ENCODE measurements around the gene TECPR2.

The TECPR2 gene

GRCh38 chr14:102523569-102524450, 161.1 kb downstream of the TECPR2 start:
- TF ChIP-seq LEF1 (IDR thresholded peaks at IDR 0.05; ENCODE audit: borderline replicate concordance): no peak
- no peak for TF ChIP-seq SUZ12 (IDR thresholded peaks at IDR 0.05)
- no peak for TF ChIP-seq FOXK2 (IDR thresholded peaks at IDR 0.05)
- TF ChIP-seq ZNF384 (IDR thresholded peaks at IDR 0.05): no peak
- no peak for TF ChIP-seq ARNT (IDR thresholded peaks at IDR 0.05)
- TF ChIP-seq BHLHE40 (IDR thresholded peaks at IDR 0.05; ENCODE audit: borderline replicate concordance): no peak
- no peak for TF ChIP-seq CTBP1 (IDR thresholded peaks at IDR 0.05; ENCODE audit: borderline replicate concordance)
- TF ChIP-seq HDGF (IDR thresholded peaks at IDR 0.05; ENCODE audit: borderline replicate concordance): no peak
- ChIA-PET POLR2A (interaction anchor here (0.6 to 2.0 kb wide), 17 partner anchors 9 to 173 kb away, joined by 3 to 12 read pairs (median 4); no protein-coding TSS in a partner anchor), CTCF (interaction anchor here (1.1 to 2.5 kb wide), 9 partner anchors 8 to 171 kb away, joined by 3 to 7 read pairs (median 3); no protein-coding TSS in a partner anchor)

GRCh38 chr14:102524451-102525218, 161.9 kb downstream of the TECPR2 start:
- TF ChIP-seq TARDBP (IDR thresholded peaks at IDR 0.05) (no peak), SP1 (IDR thresholded peaks at IDR 0.05) (no peak), PKNOX1 (IDR thresholded peaks at IDR 0.05) (peak; percentile 91), SUZ12 (IDR thresholded peaks at IDR 0.05) (no peak), ZNF384 (IDR thresholded peaks at IDR 0.05) (no peak), ELF4 (IDR thresholded peaks at IDR 0.05) (no peak), L3MBTL2 (conservative IDR thresholded peaks at IDR 0.05) (peak; percentile 53), ARNT (IDR thresholded peaks at IDR 0.05) (no peak), LEF1 (IDR thresholded peaks at IDR 0.05; ENCODE audit: borderline replicate concordance) (no peak), FOXM1 (IDR thresholded peaks at IDR 0.05; ENCODE audit: borderline replicate concordance) (no peak), BHLHE40 (IDR thresholded peaks at IDR 0.05; ENCODE audit: borderline replicate concordance) (no peak), NFRKB (IDR thresholded peaks at IDR 0.05) (no peak)
- ChIA-PET POLR2A (interaction anchor here (0.6 to 2.0 kb wide), 18 partner anchors 9 to 172 kb away, joined by 3 to 12 read pairs (median 4); partner anchors contain the start of gene RCOR1), CTCF (interaction anchor here (0.6 to 2.5 kb wide), 22 partner anchors 9 to 513 kb away, joined by 3 to 7 read pairs (median 3); partner anchors contain the start of gene ANKRD9)
- peak; percentile 99 for DNase-seq (ENCODE audit: extremely low spot score)

More at GRCh38 chr14:102523569-102524450, 161.1 kb downstream of the TECPR2 start:
- no peak for DNase-seq (ENCODE audit: extremely low spot score)

- no peak for DNase-seq (ENCODE audit: extremely low spot score)
- ChIA-PET CTCF (interaction anchor here (0.6 to 2.5 kb wide), 22 partner anchors 9 to 512 kb away, joined by 3 to 7 read pairs (median 3); partner anchors contain the start of gene ANKRD9), POLR2A (interaction anchor here (0.7 to 2.0 kb wide), 15 partner anchors 10 to 169 kb away, joined by 3 to 12 read pairs (median 4); partner anchors contain the start of gene RCOR1)
- TF ChIP-seq HDGF (IDR thresholded peaks at IDR 0.05; ENCODE audit: borderline replicate concordance) (no peak), PKNOX1 (IDR thresholded peaks at IDR 0.05) (no peak), L3MBTL2 (conservative IDR thresholded peaks at IDR 0.05) (peak; percentile 44; the same call in 1 of the 2 replicates), FOXM1 (IDR thresholded peaks at IDR 0.05; ENCODE audit: borderline replicate concordance) (no peak)
Observed at GRCh38 chr14:102525219-102525928, 162.6 kb downstream of the TECPR2 start.

- ChIA-PET CTCF (interaction anchor here (2.5 kb wide), 1 partner anchor 169 kb away, joined by 7 read pairs; no protein-coding TSS in a partner anchor), POLR2A (interaction anchor here (1.7 to 2.0 kb wide), 2 partner anchors 17 to 65 kb away, joined by 4 to 12 read pairs; no protein-coding TSS in a partner anchor)
- no peak for DNase-seq (ENCODE audit: extremely low spot score)
- no peak for TF ChIP-seq HDGF (IDR thresholded peaks at IDR 0.05; ENCODE audit: borderline replicate concordance)
- 0 out of 2 replicates have a peak, but pooled peaks have one; percentile 11 for TF ChIP-seq ZNF384 (IDR thresholded peaks at IDR 0.05)
Observed at GRCh38 chr14:102525929-102526497, 163.3 kb downstream of the TECPR2 start.

- DNase-seq (ENCODE audit: extremely low spot score): no peak
- POLR2A ChIA-PET: no interaction called here
- TF ChIP-seq TARDBP (IDR thresholded peaks at IDR 0.05) (no peak), ARNT (IDR thresholded peaks at IDR 0.05) (no peak), FOXK2 (IDR thresholded peaks at IDR 0.05) (no peak), CTBP1 (IDR thresholded peaks at IDR 0.05; ENCODE audit: borderline replicate concordance) (no peak), NFRKB (IDR thresholded peaks at IDR 0.05) (no peak), L3MBTL2 (conservative IDR thresholded peaks at IDR 0.05) (no peak), ELF4 (IDR thresholded peaks at IDR 0.05) (no peak), SP1 (IDR thresholded peaks at IDR 0.05) (no peak), BHLHE40 (IDR thresholded peaks at IDR 0.05; ENCODE audit: borderline replicate concordance) (no peak)
- CTCF ChIA-PET: interaction anchor here (0.7 kb wide), 1 partner anchor 57 kb away, joined by 3 read pairs; no protein-coding TSS in a partner anchor
Observed at GRCh38 chr14:102528431-102529170, 165.9 kb downstream of the TECPR2 start.

Data from HEK293T (cell line).